Motor neuron (in vitro differentiated cells): Measurements from ENCODE around the gene OR2Y1. TPM values are rescaled to one million over a fixed set of nuclear protein-coding genes. Genes with fewer than 3 reads are reported as not detected.
"Not testable (repeated sequence)": the region's sequence is repeated elsewhere in the genome, so short reads cannot be mapped to it uniquely, and the experiment has no call there.

Experiments
- ATAC-seq, 8 experiments: fragments of 200-7000 bp; cut with Tn5 transposase; replicated peaks in 6 of 8; 2 replicates each; pipeline ENCODE4 v1.8.0; 2021; ENCODE audit warnings: mild to moderate bottlenecking in 8 of 8, moderate library complexity in 8 of 8
- H3K27ac ChIP-seq, 2 donors: fragments of 250-450 bp; sonication (Bioruptor Pico); 2 replicates each; pipeline ENCODE4 v1.9.0; 2021; ENCODE audit warnings: antibody characterized with exemption in 2 of 2, mild to moderate bottlenecking in 2 of 2, moderate library complexity in 1 of 2
- H3K4me1 ChIP-seq, 2 donors: fragments of 250-450 bp; sonication (Bioruptor Pico); replicated peaks in 1 of 2; 2 replicates each; pipeline ENCODE4 v1.6.1; 2021; ENCODE audit warnings: antibody characterized with exemption in 2 of 2, mild to moderate bottlenecking in 2 of 2, moderate library complexity in 1 of 2
- H3K4me3 ChIP-seq, 5 donors: fragments of 250-450 bp; sonication (Bioruptor Pico); 2 replicates each; pipeline ENCODE4 v1.9.0; 2021; ENCODE audit warnings: antibody characterized with exemption in 5 of 5, mild to moderate bottlenecking in 5 of 5, moderate library complexity in 4 of 5
- WGBS, 10 experiments: fragments of 450-650 bp; shearing (Covaris generic); methylation state at CpG; one replicate each; pipeline ENCODE4 v1.0.0; 2022; 5-methylcytosine and 5-hydroxymethylcytosine counted together
- in situ Hi-C, 9 experiments: fragments of 400-800 bp; cut with MboI; loops; one replicate each; pipeline ENCODE4 v1.15.0; 2021; ENCODE audit warnings: low sequenced_read_pairs in 9 of 9, low pct_unique_long_range_greater_than_20kb in 2 of 9; ENCODE audit not compliant: unreplicated experiment in 9 of 9
- total RNA-seq, 8 experiments: library from RNA; unstranded; fragments of 300-600 nt; gene quantifications; 2 replicates each; pipeline versions ENCODE4 v1.2.3 to v1.2.4, GENCODE V29; 2022

OR2Y1 gene
- total RNA-seq, 8 experiments from 2014 or later = 0.27 to 0.76 (median 0.56) TPM; not detected in 5

DNA sequence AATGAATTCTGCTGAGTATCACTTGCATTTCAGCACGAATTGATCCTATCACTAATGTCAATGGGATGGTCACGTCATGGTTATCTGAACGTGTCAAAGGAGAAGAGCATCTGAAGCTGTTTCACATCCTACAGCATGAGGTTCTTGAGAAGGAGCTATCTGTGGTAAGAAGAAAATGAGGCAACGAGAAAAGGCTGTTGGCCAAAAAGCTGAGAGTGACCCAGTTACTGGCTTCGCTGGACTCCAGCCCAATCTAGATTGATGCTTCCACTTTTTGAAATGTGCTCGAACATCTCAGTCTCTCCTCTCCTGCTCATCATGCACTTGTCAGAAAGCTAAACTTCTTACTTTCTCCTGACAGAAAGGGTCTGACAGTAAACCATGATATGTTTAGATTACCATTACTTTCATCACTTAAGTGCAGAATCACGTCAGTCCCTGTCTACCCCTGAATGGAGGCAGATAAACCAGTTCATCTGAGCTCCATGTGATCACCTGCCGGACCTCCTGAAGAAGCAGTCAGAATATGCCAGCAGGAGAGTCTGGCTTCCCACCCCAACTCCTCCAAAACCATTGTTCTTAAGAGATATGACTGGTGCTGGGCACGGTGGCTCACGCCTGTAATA, 40.2 kb upstream of the OR2Y1 start:
- WGBS, 10 experiments = 25 to 90% (median 70%) methylated on average over 2 to 9 of the region's 10 CpGs; no CpG with 5 or more reads in 1 of the 10 experiments

DNA sequence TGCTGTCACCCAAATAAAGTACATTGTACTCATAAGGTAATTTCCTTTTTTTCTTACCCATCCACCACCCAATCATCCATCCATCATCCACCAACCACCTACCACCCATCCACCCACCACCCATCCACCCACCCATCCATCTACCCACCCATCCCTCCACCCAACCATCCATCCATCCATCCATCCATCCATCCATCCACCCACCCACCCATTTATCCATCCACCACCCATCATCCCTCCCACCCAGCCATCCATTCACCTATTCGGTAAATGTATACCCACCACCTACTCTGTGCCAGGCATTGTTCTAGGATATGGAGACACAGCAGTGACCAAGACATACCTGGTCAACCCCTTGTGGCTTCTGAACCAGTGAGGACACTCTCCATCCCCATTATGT, 37.6 kb upstream of the OR2Y1 start:
- H3K4me3 ChIP-seq = no peak overlapping the region
- H3K27ac ChIP-seq = no peak overlapping the region
- in situ Hi-C loops = no loop called here
- no peak for ATAC-seq
- no peaks in the 10 kb centered on the region for H3K4me1 ChIP-seq
- WGBS, 10 experiments = 83 to 100% (median 100%) methylated on average over 1 of the region's 1 CpG; no CpG with 5 or more reads in 6 of the 10 experiments

More for the DNA sequence above, 40.2 kb upstream of the OR2Y1 start:
- ATAC-seq = no peak
- Histone ChIP-seq H3K4me3 (no peak overlapping the region), H3K27ac (no peak overlapping the region), H3K4me1 (peaks cover 0 to under 1% of the 10 kb centered on the region in 2 donors)
- in situ Hi-C loops = no loop called here

DNA sequence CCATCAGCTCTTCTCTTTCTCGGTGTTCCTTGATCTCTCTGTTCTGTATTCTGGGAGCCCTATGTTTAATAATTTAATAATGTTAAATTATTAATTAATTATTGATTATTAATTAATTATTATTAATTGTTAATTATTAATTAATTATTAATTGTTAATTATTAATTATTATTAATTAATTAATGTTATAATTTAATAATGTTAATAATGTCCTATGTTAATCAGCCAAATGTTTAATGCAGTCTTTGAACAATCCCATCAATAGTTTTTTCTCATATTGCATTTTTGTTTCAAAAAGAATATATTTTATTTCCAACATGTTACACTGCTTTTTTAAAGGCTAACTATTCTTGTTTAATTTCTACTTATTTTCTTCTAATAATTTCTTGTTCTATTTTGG, 36.5 kb upstream of the OR2Y1 start:
- no peak for ATAC-seq
- Histone ChIP-seq H3K4me1 (no peaks in the 10 kb centered on the region), H3K4me3 (no peak overlapping the region), H3K27ac (no peak overlapping the region)
- WGBS, 10 experiments = 80 to 100% (median 100%) methylated on average over 1 of the region's 1 CpG; no CpG with 5 or more reads in 1 of the 10 experiments
- in situ Hi-C loops = no loop called here

DNA sequence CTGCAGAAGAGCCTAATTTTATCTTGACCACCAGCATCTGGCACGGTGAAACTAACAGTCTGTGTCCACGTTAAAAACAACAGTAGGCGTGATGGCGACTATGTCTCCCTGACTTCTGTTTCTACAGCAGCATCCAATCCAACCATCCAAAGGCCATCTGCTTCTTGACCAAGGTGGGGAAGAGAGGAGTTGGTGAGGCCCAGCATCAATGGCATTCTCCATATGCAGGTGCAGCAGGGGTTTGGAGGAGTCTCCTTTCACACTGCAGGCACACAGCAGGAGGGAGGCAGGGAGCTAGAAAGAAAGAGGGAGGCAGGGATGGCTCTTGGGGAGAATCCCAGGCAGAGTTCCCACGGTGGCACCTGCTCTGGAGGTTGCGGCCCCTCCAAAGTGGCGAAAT, 35.8 kb upstream of the OR2Y1 start:
- Histone ChIP-seq H3K4me1 (no peaks in the 10 kb centered on the region), H3K4me3 (no peak overlapping the region), H3K27ac (no peak overlapping the region)
- ATAC-seq = no peak
- in situ Hi-C loops = no loop called here
- WGBS, 10 experiments = 60 to 90% (median 81%) methylated on average over 1 to 7 of the region's 7 CpGs; no CpG with 5 or more reads in 3 of the 10 experiments

DNA sequence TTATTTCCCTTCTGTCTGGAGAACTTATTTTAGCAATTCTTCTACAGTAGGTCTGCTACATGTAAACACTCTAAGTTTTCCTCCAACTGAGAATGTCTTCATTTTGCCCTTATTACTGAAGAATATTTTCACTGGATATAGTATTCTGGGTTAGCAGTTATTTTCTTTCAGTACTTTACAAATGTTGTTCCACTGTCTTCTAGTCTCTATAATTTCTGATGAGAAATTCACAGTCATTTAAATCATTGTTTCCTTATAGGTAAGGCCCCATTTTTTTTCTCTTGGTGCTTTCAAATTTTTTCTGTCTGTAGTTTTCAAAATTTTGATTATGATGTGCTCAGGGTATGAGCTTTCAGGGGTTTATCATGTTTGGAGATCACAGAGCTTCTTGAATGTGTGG, 32.0 kb upstream of the OR2Y1 start:
- in situ Hi-C loops = no loop called here
- no peak for ATAC-seq

DNA sequence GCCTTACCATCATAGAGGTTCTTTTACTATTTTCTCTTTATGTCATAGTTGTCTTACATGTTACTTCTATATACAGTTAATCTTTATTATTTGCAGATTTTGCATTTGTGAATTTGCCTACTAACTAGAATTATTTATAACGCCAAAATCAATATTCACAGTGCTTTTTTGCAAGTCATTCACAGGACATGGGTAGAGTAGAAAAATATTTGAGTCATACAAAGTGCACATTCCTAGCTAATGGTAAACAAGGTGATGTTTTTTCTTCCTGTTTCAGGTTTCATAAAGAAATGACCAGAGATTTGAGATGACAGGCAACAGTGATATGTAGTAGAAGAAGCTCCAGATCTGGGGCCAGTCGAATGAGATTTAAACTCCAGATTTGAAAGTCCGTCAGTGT, 30.0 kb upstream of the OR2Y1 start:
- ATAC-seq = peak in 3 of 8 experiments; percentile 14 to 54 (median 42)
- no peak overlapping the region for H3K4me3 ChIP-seq
- no peaks in the 10 kb centered on the region for H3K4me1 ChIP-seq
- no peak overlapping the region for H3K27ac ChIP-seq
- WGBS, 10 experiments = 28 to 95% (median 78%) methylated on average over 2 to 3 of the region's 3 CpGs; no CpG with 5 or more reads in 1 of the 10 experiments
- in situ Hi-C loops = no loop called here

More for the DNA sequence above, 32.0 kb upstream of the OR2Y1 start:
- Histone ChIP-seq H3K4me1 (no peaks in the 10 kb centered on the region), H3K27ac (no peak overlapping the region), H3K4me3 (no peak overlapping the region)

DNA sequence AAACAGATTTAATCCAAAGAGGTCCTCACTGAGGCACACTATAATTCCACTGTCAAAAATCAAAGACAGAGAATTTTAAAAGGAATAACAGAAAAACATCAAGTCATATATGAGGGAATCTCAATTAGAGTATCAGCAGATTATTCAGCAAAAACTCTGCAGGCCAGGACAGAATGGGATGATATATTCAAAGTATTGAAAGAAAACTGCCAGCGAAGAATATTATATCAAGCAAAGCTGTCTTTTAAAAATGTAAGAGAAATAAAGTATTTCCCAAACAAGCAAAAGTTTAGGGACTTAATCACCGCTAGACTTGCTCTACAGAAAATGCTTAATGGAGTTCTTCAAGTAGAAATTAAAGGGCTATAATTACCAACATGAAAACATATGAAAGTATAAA, 15.7 kb upstream of the OR2Y1 start:
- WGBS, 10 experiments = 0 to 89% (median 49%) methylated on average over 1 to 2 of the region's 2 CpGs
- Histone ChIP-seq H3K27ac (no peak overlapping the region), H3K4me1 (no peaks in the 10 kb centered on the region), H3K4me3 (no peak overlapping the region)
- ATAC-seq = no peak
- in situ Hi-C loops = no loop called here

DNA sequence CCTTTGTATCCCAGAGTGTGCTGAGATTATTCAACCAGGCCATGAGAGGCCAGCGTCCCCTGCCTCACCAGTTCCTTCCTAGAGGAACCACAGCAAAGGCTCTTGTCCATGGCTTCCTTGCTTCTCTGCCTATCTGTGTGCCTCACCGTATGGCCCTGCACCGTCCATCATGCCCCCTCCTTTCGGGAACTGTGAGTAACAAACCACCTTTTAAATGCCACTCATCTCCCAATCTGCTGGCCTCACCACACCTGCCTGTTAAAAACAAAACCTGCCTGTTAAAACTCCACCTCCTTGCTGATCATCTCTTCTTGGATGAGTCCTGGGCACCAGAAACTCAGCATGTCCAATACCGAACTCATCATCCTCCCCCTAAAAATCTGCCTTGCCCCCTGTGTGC, 4.4 kb upstream of the OR2Y1 start:
- in situ Hi-C loops = no loop called here
- Histone ChIP-seq H3K4me3 (no peak overlapping the region), H3K27ac (no peak overlapping the region), H3K4me1 (no peaks in the 10 kb centered on the region)
- no peak for ATAC-seq
- WGBS, 10 experiments = 7 to 83% (median 62%) methylated on average over 1 to 5 of the region's 5 CpGs; no CpG with 5 or more reads in 4 of the 10 experiments

DNA sequence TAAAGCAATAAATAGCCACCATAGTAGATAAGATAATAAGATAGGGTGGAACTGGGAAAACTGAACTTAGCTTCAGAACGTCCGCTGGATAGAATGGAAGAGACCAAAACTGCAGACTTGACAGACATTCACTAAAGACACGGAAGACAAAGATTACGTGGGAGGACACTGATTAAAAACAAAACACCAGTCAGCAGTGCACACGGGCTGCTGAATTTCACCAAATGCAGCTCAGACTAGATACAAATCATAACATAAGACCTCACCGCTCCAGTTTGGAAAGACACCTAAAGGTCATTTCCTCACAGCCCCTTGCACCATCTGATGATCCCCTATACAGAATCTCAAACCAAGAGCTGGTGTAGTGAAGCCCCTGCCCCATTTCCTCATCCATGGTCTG, 2.9 kb upstream of the OR2Y1 start:
- WGBS, 10 experiments = 13 to 85% (median 65%) methylated on average over 2 to 6 of the region's 6 CpGs
- H3K4me3 ChIP-seq = no peak overlapping the region
- in situ Hi-C loops = no loop called here
- H3K27ac ChIP-seq = no peak overlapping the region
- H3K4me1 ChIP-seq = no peaks in the 10 kb centered on the region
- ATAC-seq = no peak

DNA sequence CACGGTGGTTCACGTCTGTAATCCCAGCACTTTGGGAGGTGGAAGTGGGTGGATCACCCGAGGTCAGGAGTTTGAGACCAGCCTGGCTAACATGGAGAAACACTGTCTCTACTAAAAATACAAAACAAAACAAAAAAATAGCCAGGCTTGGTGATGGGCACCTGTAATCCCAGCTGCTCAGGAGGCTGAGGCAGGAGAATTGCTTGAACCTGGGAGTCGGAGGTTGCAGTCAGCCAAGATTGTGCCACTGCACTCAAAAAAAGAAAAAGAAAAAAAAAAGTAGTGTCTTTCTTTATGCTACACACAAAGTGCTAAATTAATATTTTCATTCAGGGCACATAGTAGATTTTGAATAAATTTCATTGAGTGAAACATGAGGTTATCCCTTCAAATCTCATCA, 1.1 kb upstream of the OR2Y1 start:
- H3K4me3 ChIP-seq, in situ Hi-C loops, H3K27ac ChIP-seq, H3K4me1 ChIP-seq, ATAC-seq: not testable (repeated sequence)
- 0 to 100% (median 84%) methylated on average over 1 to 4 of the region's 4 CpGs; no CpG with 5 or more reads in 1 of the 10 experiments for WGBS, 10 experiments

DNA sequence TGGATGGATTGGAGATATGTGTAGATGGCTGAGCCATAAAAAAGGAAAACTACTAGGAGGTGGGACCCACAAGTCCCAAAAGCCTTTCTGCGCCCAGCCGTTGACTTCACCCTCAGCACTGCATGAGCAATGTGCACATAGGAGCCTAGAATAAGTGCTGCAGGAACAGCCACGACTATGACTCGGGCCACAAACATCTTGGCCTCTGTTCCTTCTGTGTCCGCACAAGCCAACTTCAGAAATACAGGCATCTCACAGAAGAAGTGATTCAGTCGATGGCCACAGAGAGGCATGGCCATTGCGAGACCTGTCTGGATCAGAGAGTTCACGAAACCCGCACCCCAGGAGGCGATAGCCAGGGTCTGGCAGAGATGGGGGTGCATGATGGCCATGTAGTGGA, 587 bp downstream of the OR2Y1 start:
- WGBS, 10 experiments = 0 to 100% (median 87%) methylated on average over 1 to 10 of the region's 10 CpGs; no CpG with 5 or more reads in 6 of the 10 experiments
- in situ Hi-C loops = no loop called here

DNA sequence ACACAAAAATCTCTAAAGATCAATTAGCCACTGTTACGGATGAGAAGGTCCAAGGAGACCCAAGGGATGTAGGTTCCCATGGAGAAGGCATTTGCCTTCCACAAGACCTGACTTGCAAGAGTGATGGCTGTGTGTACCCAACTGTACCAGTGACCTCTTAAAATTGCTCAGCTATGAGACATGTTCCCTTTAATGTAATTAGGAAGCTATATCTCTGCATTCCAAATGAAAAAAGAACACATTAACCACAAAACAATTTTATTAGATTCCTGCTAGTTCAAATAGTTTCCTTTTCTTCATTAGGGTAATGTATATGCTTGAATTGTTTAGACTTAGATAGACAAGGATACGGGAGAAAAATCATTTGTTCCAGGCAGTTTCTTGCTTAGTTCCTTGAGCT, 3.3 kb downstream of the OR2Y1 start:
- in situ Hi-C loops = no loop called here
- Histone ChIP-seq H3K4me3 (no peak overlapping the region), H3K4me1 (no peaks in the 10 kb centered on the region), H3K27ac (no peak overlapping the region)
- ATAC-seq = no peak
- WGBS, 10 experiments = 0 to 100% (median 63%) methylated on average over 1 to 2 of the region's 2 CpGs

More for the DNA sequence above, 587 bp downstream of the OR2Y1 start:
- Histone ChIP-seq H3K4me3 (no peak overlapping the region), H3K4me1 (no peaks in the 10 kb centered on the region), H3K27ac (no peak overlapping the region)
- no peak for ATAC-seq

DNA sequence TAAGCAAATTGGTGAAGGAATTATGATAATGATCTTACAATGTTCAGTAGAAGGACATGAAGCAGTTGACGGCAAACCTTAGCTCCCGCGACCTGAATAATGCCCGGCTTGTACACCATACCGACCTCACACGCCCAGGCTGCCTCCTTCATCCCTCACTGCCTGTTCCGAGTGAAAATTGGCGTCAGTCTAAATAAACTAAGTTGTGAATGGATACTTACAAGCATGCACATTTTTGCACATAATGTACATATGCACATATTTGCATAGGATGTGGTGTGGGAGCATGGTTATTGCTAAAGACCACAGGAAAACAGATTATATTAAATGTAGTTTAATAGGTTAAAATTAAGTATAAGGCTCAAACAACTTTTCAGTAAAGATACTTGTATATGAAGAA, 14.9 kb downstream of the OR2Y1 start:
- peak in 3 of 8 experiments; percentile 89 to 99 (median 91) for ATAC-seq
- Histone ChIP-seq H3K4me1 (no peaks in the 10 kb centered on the region), H3K27ac (no peak overlapping the region), H3K4me3 (no peak overlapping the region)
- in situ Hi-C loops = no loop called here
- 0 to 100% (median 82%) methylated on average over 1 to 8 of the region's 8 CpGs; no CpG with 5 or more reads in 2 of the 10 experiments for WGBS, 10 experiments

DNA sequence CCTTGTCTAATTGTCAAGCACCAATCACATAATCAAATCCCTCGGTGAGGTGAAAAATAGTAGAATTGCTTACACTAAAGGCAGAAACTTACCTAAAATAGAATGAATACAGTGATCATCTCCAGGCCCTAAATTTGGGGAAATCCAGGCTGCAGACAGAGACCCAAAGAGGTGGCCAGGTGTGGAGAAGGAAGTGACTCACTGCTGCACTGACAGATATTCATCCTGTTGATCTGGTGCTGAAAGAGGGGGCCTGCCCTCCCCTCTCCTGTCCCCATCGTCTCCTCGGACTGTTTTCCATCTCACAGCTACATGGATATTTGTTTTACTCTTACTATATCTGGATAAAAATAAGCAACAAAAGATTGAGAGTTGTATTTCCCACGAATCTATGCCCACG, 15.9 kb downstream of the OR2Y1 start:
- no peak overlapping the region for H3K4me3 ChIP-seq
- no peak for ATAC-seq
- H3K27ac ChIP-seq = no peak overlapping the region
- no peaks in the 10 kb centered on the region for H3K4me1 ChIP-seq
- 18 to 81% (median 53%) methylated on average over 2 to 4 of the region's 5 CpGs; no CpG with 5 or more reads in 2 of the 10 experiments for WGBS, 10 experiments
- in situ Hi-C loops = no loop called here
